ENCODE results near the gene SYNJ2. TPM values are rescaled to one million over a fixed set of nuclear protein-coding genes. Genes with fewer than 3 reads are reported as not detected.

Gene SYNJ2
- total RNA-seq, 1 experiment from 2014 or later, result 10.3 TPM

DNA sequence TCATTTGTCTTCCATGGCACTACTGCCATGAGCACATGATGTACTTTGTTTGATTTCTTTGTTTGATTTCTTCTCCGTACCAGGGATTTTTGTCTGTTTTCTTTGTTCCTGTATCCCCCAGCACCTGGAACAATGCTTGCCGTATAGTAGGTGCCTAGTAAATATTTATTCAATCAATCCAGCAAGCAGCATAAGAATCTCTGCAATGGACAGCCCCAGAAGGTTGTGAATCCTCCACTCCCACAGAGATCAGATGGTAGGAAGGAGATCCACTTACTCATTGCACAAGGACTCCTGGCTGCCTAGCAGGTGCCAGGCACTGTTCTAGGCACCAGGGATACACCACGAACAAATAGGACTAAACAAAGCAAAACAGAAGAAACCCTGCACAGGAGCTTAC is 6.7 kb upstream of the SYNJ2 start:
- no TSS peak for BruUV-seq (replicated peaks)
- TF ChIP-seq, protein P1, sequence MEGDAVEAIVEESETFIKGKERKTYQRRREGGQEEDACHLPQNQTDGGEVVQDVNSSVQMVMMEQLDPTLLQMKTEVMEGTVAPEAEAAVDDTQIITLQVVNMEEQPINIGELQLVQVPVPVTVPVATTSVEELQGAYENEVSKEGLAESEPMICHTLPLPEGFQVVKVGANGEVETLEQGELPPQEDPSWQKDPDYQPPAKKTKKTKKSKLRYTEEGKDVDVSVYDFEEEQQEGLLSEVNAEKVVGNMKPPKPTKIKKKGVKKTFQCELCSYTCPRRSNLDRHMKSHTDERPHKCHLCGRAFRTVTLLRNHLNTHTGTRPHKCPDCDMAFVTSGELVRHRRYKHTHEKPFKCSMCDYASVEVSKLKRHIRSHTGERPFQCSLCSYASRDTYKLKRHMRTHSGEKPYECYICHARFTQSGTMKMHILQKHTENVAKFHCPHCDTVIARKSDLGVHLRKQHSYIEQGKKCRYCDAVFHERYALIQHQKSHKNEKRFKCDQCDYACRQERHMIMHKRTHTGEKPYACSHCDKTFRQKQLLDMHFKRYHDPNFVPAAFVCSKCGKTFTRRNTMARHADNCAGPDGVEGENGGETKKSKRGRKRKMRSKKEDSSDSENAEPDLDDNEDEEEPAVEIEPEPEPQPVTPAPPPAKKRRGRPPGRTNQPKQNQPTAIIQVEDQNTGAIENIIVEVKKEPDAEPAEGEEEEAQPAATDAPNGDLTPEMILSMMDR (IDR thresholded peaks at IDR 0.05; ENCODE audit: unreplicated experiment), result no peak
- H3K27me3 Mint-ChIP-seq (ENCODE audit: insufficient read depth, unreplicated experiment), result peaks cover 18% of the 10 kb centered on the region
- H3K9me3 Mint-ChIP-seq (ENCODE audit: unreplicated experiment), result no peaks in the 10 kb centered on the region
- intact Hi-C loops (cut with micrococcal nuclease), result no loop called here
- H3K4me1 Mint-ChIP-seq (ENCODE audit: insufficient read depth, unreplicated experiment), result peaks cover 8% of the 10 kb centered on the region
- CTCF ChIA-PET, result no interaction called here
- POLR2A ChIA-PET, result no interaction called here
- no peak for DNase-seq (ENCODE audit: unreplicated experiment)
- H3K27ac Mint-ChIP-seq (ENCODE audit: low read depth, unreplicated experiment), result no peak overlapping the region
- H3K4me3 Mint-ChIP-seq (ENCODE audit: unreplicated experiment), result no peak overlapping the region
- no peaks in the 10 kb centered on the region for H3K36me3 Mint-ChIP-seq (ENCODE audit: insufficient read depth, unreplicated experiment)

- ChIA-PET POLR2A (no interaction called here), CTCF (interaction anchor here (1.2 kb wide), 1 partner anchor 96 kb away, joined by 3 read pairs; no protein-coding TSS in a partner anchor)
- TF ChIP-seq, protein P1 (IDR thresholded peaks at IDR 0.05; ENCODE audit: unreplicated experiment), result no peak
- Mint-ChIP-seq H3K27ac (ENCODE audit: low read depth, unreplicated experiment) (no peak overlapping the region), H3K4me1 (ENCODE audit: insufficient read depth, unreplicated experiment) (peaks cover 8% of the 10 kb centered on the region), H3K27me3 (ENCODE audit: insufficient read depth, unreplicated experiment) (peaks cover 14% of the 10 kb centered on the region), H3K9me3 (ENCODE audit: unreplicated experiment) (no peaks in the 10 kb centered on the region), H3K36me3 (ENCODE audit: insufficient read depth, unreplicated experiment) (no peaks in the 10 kb centered on the region), H3K4me3 (ENCODE audit: unreplicated experiment) (no peak overlapping the region)
- no TSS peak for BruUV-seq (replicated peaks)
- intact Hi-C loops (cut with micrococcal nuclease), result no loop called here
- DNase-seq (ENCODE audit: unreplicated experiment), result no peak
Observed at GRCh38 chr6:157975456-157975855, 6.2 kb upstream of the SYNJ2 start.

DNA sequence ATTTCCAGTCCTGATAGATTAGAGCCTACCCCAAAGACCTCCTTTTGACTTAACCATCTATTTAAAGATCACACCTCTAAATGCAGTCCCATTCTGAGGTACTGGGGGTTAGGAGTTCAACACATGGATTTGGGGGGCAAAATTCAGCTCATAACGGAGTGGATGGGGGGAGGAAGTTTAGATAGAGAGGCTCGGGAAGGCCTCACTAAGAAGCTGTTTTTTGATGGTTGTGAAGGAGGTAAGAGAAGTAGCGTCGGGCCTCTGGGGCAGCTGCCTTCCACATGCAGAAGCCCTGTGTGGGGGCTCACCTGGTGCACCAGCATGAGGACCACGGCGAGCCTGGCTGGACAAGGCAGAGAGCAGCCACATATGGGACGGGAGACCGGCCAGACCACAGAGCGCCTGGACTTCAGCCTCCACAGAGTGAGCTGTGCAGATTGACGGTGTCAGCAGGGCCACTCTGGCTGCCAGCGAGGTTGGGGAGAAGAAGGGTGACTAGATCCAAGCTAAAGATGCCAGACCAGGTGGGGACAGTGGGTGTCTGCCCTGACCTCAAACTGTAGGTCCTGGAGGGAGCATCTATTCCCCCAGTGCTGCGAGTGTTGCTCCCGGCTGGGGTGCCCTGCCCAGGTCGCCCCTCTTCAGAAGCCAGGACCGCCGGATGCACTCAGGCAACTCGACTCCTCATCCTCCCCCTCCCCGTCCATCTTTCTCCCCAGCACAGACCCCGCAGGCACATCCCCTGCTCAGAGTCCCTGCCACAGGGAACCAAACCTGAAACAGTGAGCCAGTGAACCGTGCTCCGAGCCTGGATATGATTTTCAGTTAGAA is 5.1 kb upstream of the SYNJ2 start:
- Mint-ChIP-seq H3K27ac (ENCODE audit: low read depth, unreplicated experiment) (no peak overlapping the region), H3K9me3 (ENCODE audit: unreplicated experiment) (no peaks in the 10 kb centered on the region), H3K4me1 (ENCODE audit: insufficient read depth, unreplicated experiment) (peaks cover 8% of the 10 kb centered on the region), H3K27me3 (ENCODE audit: insufficient read depth, unreplicated experiment) (peaks cover 3% of the 10 kb centered on the region), H3K36me3 (ENCODE audit: insufficient read depth, unreplicated experiment) (no peaks in the 10 kb centered on the region), H3K4me3 (ENCODE audit: unreplicated experiment) (no peak overlapping the region)
- CTCF ChIA-PET, result interaction anchor here (0.5 to 1.2 kb wide), 4 partner anchors 17 to 141 kb away, joined by 3 read pairs; no protein-coding TSS in a partner anchor
- POLR2A ChIA-PET, result no interaction called here
- TF ChIP-seq, protein P1 (IDR thresholded peaks at IDR 0.05; ENCODE audit: unreplicated experiment), result no peak
- no peak for DNase-seq (ENCODE audit: unreplicated experiment)
- no TSS peak for BruUV-seq (replicated peaks)
- intact Hi-C loops (cut with micrococcal nuclease), result no loop called here

DNA sequence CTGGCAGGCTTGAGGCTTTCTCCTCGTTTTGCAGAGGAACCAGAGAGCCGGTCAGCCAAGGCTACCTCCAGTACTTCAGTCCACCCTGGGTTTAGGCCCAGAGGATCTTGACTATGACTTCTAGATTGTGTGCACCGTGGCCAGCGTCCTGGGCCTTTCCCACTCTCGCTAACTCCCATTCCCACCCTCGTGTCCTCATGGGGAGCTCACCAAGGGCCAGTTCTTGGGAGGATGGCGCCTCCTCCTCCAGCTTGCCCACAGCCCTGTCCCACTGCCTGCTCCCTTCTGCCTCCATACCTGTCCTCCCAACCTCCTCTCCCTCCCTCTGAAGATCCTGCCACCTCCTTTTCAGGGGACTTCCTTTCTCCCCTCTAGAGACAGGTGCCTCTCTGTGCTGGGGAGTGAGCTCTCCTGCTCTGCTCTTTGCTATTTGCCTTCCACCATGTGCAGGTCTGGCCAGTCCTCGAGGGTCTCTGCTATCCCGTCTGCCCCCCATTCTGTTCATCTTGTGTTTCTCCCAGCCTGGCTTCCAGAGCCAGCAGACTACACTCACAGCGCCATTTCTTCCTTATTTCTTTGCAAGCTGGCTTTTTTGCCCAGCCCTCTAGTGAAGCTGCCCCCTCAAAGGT is 4.4 kb upstream of the SYNJ2 start:
- H3K27ac Mint-ChIP-seq (ENCODE audit: low read depth, unreplicated experiment), result no peak overlapping the region
- POLR2A ChIA-PET, result no interaction called here
- no peak overlapping the region for H3K4me3 Mint-ChIP-seq (ENCODE audit: unreplicated experiment)
- intact Hi-C loops (cut with micrococcal nuclease), result no loop called here
- H3K27me3 Mint-ChIP-seq (ENCODE audit: insufficient read depth, unreplicated experiment), result no peaks in the 10 kb centered on the region
- H3K36me3 Mint-ChIP-seq (ENCODE audit: insufficient read depth, unreplicated experiment), result no peaks in the 10 kb centered on the region
- CTCF ChIA-PET, result interaction anchor here (0.5 to 0.6 kb wide), 2 partner anchors 16 to 101 kb away, joined by 3 read pairs; no protein-coding TSS in a partner anchor
- no peaks in the 10 kb centered on the region for H3K9me3 Mint-ChIP-seq (ENCODE audit: unreplicated experiment)
- no TSS peak for BruUV-seq (replicated peaks)
- DNase-seq (ENCODE audit: unreplicated experiment), result no peak
- TF ChIP-seq, protein P1 (IDR thresholded peaks at IDR 0.05; ENCODE audit: unreplicated experiment), result no peak
- H3K4me1 Mint-ChIP-seq (ENCODE audit: insufficient read depth, unreplicated experiment), result peaks cover 8% of the 10 kb centered on the region

Data from MCF 10A (cell line).